ENCODE measurements around the gene ADAMTS12. TPM values are rescaled to one million over a fixed set of nuclear protein-coding genes. Genes with fewer than 3 reads are reported as not detected.
"Not testable (repeated sequence)": the region's sequence is repeated elsewhere in the genome, so short reads cannot be mapped to it uniquely, and the experiment has no call there.

The ADAMTS12 gene
- total RNA-seq, 1 experiment from 2014 or later: 17.5 TPM

GRCh38 chr5:33524476-33524875 is 367.3 kb downstream of the ADAMTS12 start:
- no peaks in the 10 kb centered on the region for H3K9me3 ChIP-seq (replicated peaks)
- peaks cover 14% of the 10 kb centered on the region for H3K4me1 ChIP-seq
- DNase-seq: peak; percentile 69 to 77
- H3K4me3 ChIP-seq: no peak overlapping the region
- H3K27ac ChIP-seq: peak overlapping the region; percentile 72
- no peaks in the 10 kb centered on the region; the same call in 1 of the 2 replicates for H3K36me3 ChIP-seq
- H3K27me3 ChIP-seq: no peaks in the 10 kb centered on the region

- DNase-seq: no peak
- Histone ChIP-seq H3K36me3 (no peaks in the 10 kb centered on the region; the same call in 1 of the 2 replicates), H3K9me3 (replicated peaks) (no peaks in the 10 kb centered on the region), H3K27ac (no peak overlapping the region), H3K4me1 (peaks cover 14% of the 10 kb centered on the region), H3K27me3 (no peaks in the 10 kb centered on the region), H3K4me3 (no peak overlapping the region)
Measured at GRCh38 chr5:33523208-33523771, 368.5 kb downstream of the ADAMTS12 start.

GRCh38 chr5:33516421-33516820 is 375.4 kb downstream of the ADAMTS12 start:
- Histone ChIP-seq H3K4me1 (no peaks in the 10 kb centered on the region), H3K9me3 (replicated peaks) (no peaks in the 10 kb centered on the region; the same call in 1 of the 2 replicates), H3K27me3 (no peaks in the 10 kb centered on the region), H3K27ac (no peak overlapping the region), H3K4me3 (no peak overlapping the region), H3K36me3 (no peaks in the 10 kb centered on the region)
- no peak for DNase-seq

GRCh38 chr5:33515366-33515765 is 376.4 kb downstream of the ADAMTS12 start:
- H3K27ac ChIP-seq; DNase-seq; H3K4me3 ChIP-seq; H3K9me3 ChIP-seq (replicated peaks); H3K4me1 ChIP-seq; H3K36me3 ChIP-seq; H3K27me3 ChIP-seq: not testable (repeated sequence)

GRCh38 chr5:33513462-33514185 is 378.2 kb downstream of the ADAMTS12 start:
- no peak overlapping the region for H3K27ac ChIP-seq
- no peak for DNase-seq
- no peak overlapping the region for H3K4me3 ChIP-seq
- H3K9me3 ChIP-seq (replicated peaks): no peaks in the 10 kb centered on the region; the same call in 1 of the 2 replicates
- no peaks in the 10 kb centered on the region for H3K27me3 ChIP-seq
- no peaks in the 10 kb centered on the region for H3K4me1 ChIP-seq
- no peaks in the 10 kb centered on the region for H3K36me3 ChIP-seq

- DNase-seq: no peak
- H3K27me3 ChIP-seq: no peaks in the 10 kb centered on the region
- no peaks in the 10 kb centered on the region for H3K36me3 ChIP-seq
- no peaks in the 10 kb centered on the region; the same call in 1 of the 2 replicates for H3K9me3 ChIP-seq (replicated peaks)
- H3K4me3 ChIP-seq: no peak overlapping the region
- no peak overlapping the region for H3K27ac ChIP-seq
- H3K4me1 ChIP-seq: no peaks in the 10 kb centered on the region
Measured at GRCh38 chr5:33509036-33509435, 382.8 kb downstream of the ADAMTS12 start.

- Histone ChIP-seq H3K4me1 (no peaks in the 10 kb centered on the region), H3K9me3 (replicated peaks) (no peaks in the 10 kb centered on the region; the same call in 1 of the 2 replicates), H3K4me3 (no peak overlapping the region), H3K36me3 (no peaks in the 10 kb centered on the region), H3K27me3 (no peaks in the 10 kb centered on the region), H3K27ac (no peak overlapping the region)
- DNase-seq: no peak
Measured at GRCh38 chr5:33507426-33507825, 384.4 kb downstream of the ADAMTS12 start.

GRCh38 chr5:33504570-33504969 is 387.2 kb downstream of the ADAMTS12 start:
- Histone ChIP-seq H3K27ac (no peak overlapping the region), H3K36me3 (no peaks in the 10 kb centered on the region), H3K4me3 (no peak overlapping the region), H3K27me3 (no peaks in the 10 kb centered on the region), H3K9me3 (replicated peaks) (no peaks in the 10 kb centered on the region), H3K4me1 (no peaks in the 10 kb centered on the region)
- DNase-seq: no peak

- no peaks in the 10 kb centered on the region for H3K4me1 ChIP-seq
Measured at GRCh38 chr5:33501899-33502298, 389.9 kb downstream of the ADAMTS12 start.

GRCh38 chr5:33501260-33501659 is 390.5 kb downstream of the ADAMTS12 start:
- no peak for DNase-seq

More at GRCh38 chr5:33501899-33502298, 389.9 kb downstream of the ADAMTS12 start:
- DNase-seq: no peak
- H3K9me3 ChIP-seq (replicated peaks): no peaks in the 10 kb centered on the region
- H3K27ac ChIP-seq: no peak overlapping the region
- H3K27me3 ChIP-seq: no peaks in the 10 kb centered on the region
- no peak overlapping the region for H3K4me3 ChIP-seq
- H3K36me3 ChIP-seq: no peaks in the 10 kb centered on the region

GRCh38 chr5:33494466-33494865 is 397.3 kb downstream of the ADAMTS12 start:
- no peaks in the 10 kb centered on the region for H3K9me3 ChIP-seq (replicated peaks)
- H3K27me3 ChIP-seq: no peaks in the 10 kb centered on the region
- H3K4me1 ChIP-seq: no peaks in the 10 kb centered on the region
- no peak for DNase-seq
- H3K27ac ChIP-seq: no peak overlapping the region
- H3K36me3 ChIP-seq: no peaks in the 10 kb centered on the region
- H3K4me3 ChIP-seq: no peak overlapping the region

More at GRCh38 chr5:33501260-33501659, 390.5 kb downstream of the ADAMTS12 start:
- no peaks in the 10 kb centered on the region for H3K9me3 ChIP-seq (replicated peaks)
- no peaks in the 10 kb centered on the region for H3K4me1 ChIP-seq
- no peak overlapping the region for H3K27ac ChIP-seq
- H3K27me3 ChIP-seq: no peaks in the 10 kb centered on the region
- H3K4me3 ChIP-seq: no peak overlapping the region
- no peaks in the 10 kb centered on the region for H3K36me3 ChIP-seq

GRCh38 chr5:33491941-33492340 is 399.8 kb downstream of the ADAMTS12 start:
- no peaks in the 10 kb centered on the region for H3K36me3 ChIP-seq
- no peaks in the 10 kb centered on the region for H3K27me3 ChIP-seq
- H3K4me3 ChIP-seq: no peak overlapping the region
- no peaks in the 10 kb centered on the region for H3K9me3 ChIP-seq (replicated peaks)
- no peak for DNase-seq
- no peaks in the 10 kb centered on the region for H3K4me1 ChIP-seq
- no peak overlapping the region for H3K27ac ChIP-seq

GRCh38 chr5:33490071-33490665 is 401.6 kb downstream of the ADAMTS12 start:
- Histone ChIP-seq H3K27ac (no peak overlapping the region), H3K4me3 (no peak overlapping the region), H3K27me3 (no peaks in the 10 kb centered on the region), H3K36me3 (no peaks in the 10 kb centered on the region), H3K4me1 (no peaks in the 10 kb centered on the region), H3K9me3 (replicated peaks) (no peaks in the 10 kb centered on the region; the same call in 1 of the 2 replicates)
- DNase-seq: no peak

GRCh38 chr5:33489481-33490067 is 402.2 kb downstream of the ADAMTS12 start:
- DNase-seq: no peak
- Histone ChIP-seq H3K27ac (no peak overlapping the region), H3K36me3 (no peaks in the 10 kb centered on the region), H3K4me1 (no peaks in the 10 kb centered on the region), H3K9me3 (replicated peaks) (no peaks in the 10 kb centered on the region; the same call in 1 of the 2 replicates), H3K4me3 (no peak overlapping the region), H3K27me3 (no peaks in the 10 kb centered on the region)

All from SJCRH30 (cell line).